K562 (cell line): ENCODE measurements around the gene NUP50. TPM values are rescaled to one million over a fixed set of nuclear protein-coding genes. Genes with fewer than 3 reads are reported as not detected.

Experiments
- CCAR2 ChIP-seq: fragments of 200-400 bp; formaldehyde crosslinking; IDR thresholded peaks from 2 replicates; pipeline ENCODE4 v1.6.1; 2017; ENCODE audit warnings: mild to moderate bottlenecking, low read depth, low read length
- ELF4 ChIP-seq: fragments of 450-650 bp; formaldehyde crosslinking; IDR thresholded peaks from 2 replicates; pipeline ENCODE4 v1.4.0; 2022; ENCODE audit warnings: missing genetic modification characterization
- FOXA3 ChIP-seq, 2 experiments: fragments of 450-650 bp in 1 of 2; sonication (generic) in 1 of 2; formaldehyde crosslinking; IDR thresholded peaks in 1 of 2; conservative IDR thresholded peaks in 1 of 2; 2 replicates each; pipeline versions ENCODE4 v1.4.0 to v1.8.0; 2020 to 2022; ENCODE audit warnings: mild to moderate bottlenecking in 2 of 2, missing genetic modification reagents in 1 of 2
- HNRNPLL ChIP-seq: fragments of 200-400 bp; formaldehyde crosslinking; IDR thresholded peaks from 2 replicates; pipeline ENCODE4 v1.6.1; 2017; ENCODE audit warnings: low read length, low read depth, mild to moderate bottlenecking; ENCODE audit not compliant: poor library complexity, severe bottlenecking
- MECOM ChIP-seq: fragments of 250-450 bp; sonication (Bioruptor Pico); IDR thresholded peaks from 2 replicates; pipeline ENCODE4 v1.8.0; 2022; ENCODE audit warnings: inconsistent platforms
- MIER1 ChIP-seq: fragments of 450-650 bp; IDR thresholded peaks from 2 replicates; pipeline ENCODE4 v1.6.1; 2016; ENCODE audit warnings: antibody characterized with exemption, mild to moderate bottlenecking, low read depth
- MTF1 ChIP-seq: fragments of 250-450 bp; sonication (Bioruptor Pico); IDR thresholded peaks from 2 replicates; pipeline ENCODE4 v1.9.0; 2021; ENCODE audit warnings: moderate library complexity, mild to moderate bottlenecking, inconsistent platforms, borderline replicate concordance
- POLR2AphosphoS5 ChIP-seq: IDR thresholded peaks from 2 replicates; pipeline ENCODE4 v1.6.1; 2011; ENCODE audit warnings: mild to moderate bottlenecking, low read depth, low read length, moderate library complexity; ENCODE audit not compliant: control insufficient read depth, insufficient read depth
- SRSF7 ChIP-seq: fragments of 200-400 bp; formaldehyde crosslinking; optimal IDR thresholded peaks from 2 replicates; pipeline ENCODE3; 2017; ENCODE audit warnings: mild to moderate bottlenecking, low read depth, low read length
- TAF15 ChIP-seq: fragments of 200-400 bp; formaldehyde crosslinking; IDR thresholded peaks from 2 replicates; pipeline ENCODE4 v1.6.1; 2017; ENCODE audit warnings: mild to moderate bottlenecking, low read depth, low read length, moderate library complexity
- TFAM ChIP-seq: fragments of 250-450 bp; sonication (Bioruptor Pico); conservative IDR thresholded peaks from 2 replicates; pipeline ENCODE4 v1.5.0; 2021; ENCODE audit warnings: mild to moderate bottlenecking, moderate library complexity
- YBX1 ChIP-seq: fragments of 450-650 bp; IDR thresholded peaks from 2 replicates; pipeline ENCODE4 v1.7.1; 2016; ENCODE audit warnings: mild to moderate bottlenecking
- ZNF445 ChIP-seq: fragments of 250-450 bp; sonication (Bioruptor Pico); IDR thresholded peaks from 2 replicates; pipeline ENCODE4 v1.4.0; 2020; ENCODE audit warnings: low read depth, mild to moderate bottlenecking, moderate library complexity
- polyA plus RNA-seq, 8 experiments: library from polyadenylated mRNA; depleted of rRNA in 4 of 8; stranded (reverse) in 5 of 8; unstranded in 3 of 8; fragments of >200 nt; fragmentation: Nextera tagmentation in 2 of 8; fragmentation: Illumina TruSeq in 1 of 8; extraction: Ambion mirVana in 2 of 8; extraction: Trizol in 1 of 8; gene quantifications; 2 replicates each; pipeline versions ENCODE4 v1.2.1 to v1.2.3, GENCODE V29; 2011 to 2014; ENCODE audit warnings: inconsistent platforms in 1 of 8, missing spikeins in 1 of 8
- total RNA-seq, 7 experiments: library from RNA; depleted of rRNA in 6 of 7; stranded (reverse); fragments of >200 nt in 6 of 7; fragmentation: Illumina TruSeq in 2 of 7; extraction: Trizol in 2 of 7; gene quantifications; 2 replicates each; pipeline versions ENCODE4 v1.2.1 to v1.2.3, GENCODE V29; 2011 to 2021; ENCODE audit warnings: low replicate concordance in 1 of 7
- TF ChIP-seq, protein P1 (sequence below), 2 experiments: fragments of 450-650 bp in 1 of 2; sonication (generic) in 1 of 2; formaldehyde crosslinking in 1 of 2; IDR thresholded peaks in 1 of 2; conservative IDR thresholded peaks in 1 of 2; 2 replicates each; pipeline versions ENCODE4 v1.6.1 to v1.8.1; 2016 to 2023; ENCODE audit warnings: mild to moderate bottlenecking in 2 of 2, moderate library complexity in 2 of 2, inconsistent platforms in 1 of 2, missing genetic modification reagents in 1 of 2

Gene NUP50
- total and polyA plus RNA-seq, 9 of the 15 experiments (the other 6 are each of a cell fraction or from before 2014, with no cell fraction given), result 23.8 to 83.7 (median 55.3) TPM

DNA sequence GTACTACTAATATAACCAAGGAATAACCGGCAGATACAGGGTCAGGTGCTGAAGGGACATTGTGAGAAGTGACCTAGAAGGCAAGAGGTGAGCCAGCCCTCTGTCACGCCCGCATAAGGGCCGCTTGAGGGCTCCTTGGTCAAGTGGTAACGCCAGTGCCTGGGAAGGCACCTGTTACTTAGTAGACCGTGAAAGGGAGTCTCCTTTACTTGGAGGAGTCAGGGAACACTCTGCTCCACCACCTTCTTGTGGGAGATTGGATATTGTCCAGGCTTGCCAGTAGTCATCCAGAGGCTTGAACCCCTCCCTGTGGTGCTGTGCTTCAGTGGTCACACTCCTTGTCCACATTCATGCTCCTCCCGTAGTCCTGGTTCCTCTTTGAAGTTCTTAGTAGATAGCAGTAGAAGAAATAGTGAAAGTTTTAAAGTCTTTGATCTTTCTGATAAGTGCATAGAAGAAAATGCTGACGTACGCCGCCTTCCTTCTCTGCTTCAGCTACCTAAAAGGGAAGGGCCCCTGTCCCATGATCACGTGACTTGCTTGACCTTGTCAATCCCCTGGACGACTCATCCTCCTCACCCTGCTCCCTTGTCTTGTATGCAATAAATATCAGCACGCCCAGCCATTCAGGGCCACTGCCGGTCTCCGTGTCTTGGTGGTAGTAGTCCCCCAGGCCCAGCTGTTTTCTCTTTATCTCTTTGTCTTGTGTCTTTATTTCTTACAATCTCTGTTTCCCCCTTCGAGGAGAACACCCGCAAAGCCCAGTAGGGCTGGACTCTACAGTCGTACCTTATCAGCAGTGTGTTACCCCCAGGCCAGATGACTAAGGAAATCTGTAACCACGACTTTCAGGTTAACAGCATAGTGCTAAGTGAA, 6.1 kb downstream of the NUP50 start (continued):
- TF ChIP-seq TFAM (CRISPR knock-in tag) (no peak), SRSF7 (no peak), MIER1 (no peak), HNRNPLL (no peak), FOXA3 (CRISPR knock-in tag; conservative IDR thresholded peaks at IDR 0.05 in 1 of 2, IDR thresholded peaks at IDR 0.05 in 1 of 2) (no peak), YBX1 (no peak), CCAR2 (no peak), ZNF445 (CRISPR knock-in tag) (no peak), POLR2AphosphoS5 (no peak), MECOM (CRISPR knock-in tag) (no peak), TAF15 (no peak), ELF4 (no peak), MTF1 (no peak)
- TF ChIP-seq, protein P1, sequence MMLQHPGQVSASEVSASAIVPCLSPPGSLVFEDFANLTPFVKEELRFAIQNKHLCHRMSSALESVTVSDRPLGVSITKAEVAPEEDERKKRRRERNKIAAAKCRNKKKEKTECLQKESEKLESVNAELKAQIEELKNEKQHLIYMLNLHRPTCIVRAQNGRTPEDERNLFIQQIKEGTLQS (IDR thresholded peaks at IDR 0.05), result 0 out of 2 replicates have a peak, but pooled peaks have one; percentile 25
- TF ChIP-seq, protein P1 (CRISPR knock-in tag; conservative IDR thresholded peaks at IDR 0.05), result no peak
